Lung (tissue), 12 donors: ENCODE data around the gene ZNF366. TPM values are rescaled to one million over a fixed set of nuclear protein-coding genes. Genes with fewer than 3 reads are reported as not detected.

ENCODE experiments used
- ATAC-seq: fragments of 200-7000 bp; cut with Tn5 transposase; one replicate; pipeline ENCODE4 v1.9.1; 2020; ENCODE audit warnings: moderate number of reproducible peaks; ENCODE audit not compliant: insufficient read depth, low FRiP score
- DNase-seq, 3 donors: peaks; one replicate each; pipeline ENCODE4 v3.0.0-alpha.2; 2013 to 2017
- H3K27ac ChIP-seq, 2 donors: one replicate each; pipeline ENCODE4 v1.5.1; 2013; ENCODE audit warnings: mild to moderate bottlenecking in 2 of 2, moderate library complexity in 2 of 2, control low read depth in 1 of 2, inconsistent platforms in 1 of 2, low read depth in 1 of 2, low read length in 1 of 2
- H3K27me3 ChIP-seq, 3 donors: one replicate each; pipeline ENCODE4 v1.5.1; 2013; ENCODE audit warnings: low read length in 2 of 3; ENCODE audit not compliant: control insufficient read depth in 3 of 3, insufficient read depth in 3 of 3
- H3K36me3 ChIP-seq, 4 donors: one replicate each; pipeline ENCODE4 v1.5.1; 2013; ENCODE audit warnings: low read length in 4 of 4, mild to moderate bottlenecking in 1 of 4, moderate library complexity in 1 of 4; ENCODE audit not compliant: control insufficient read depth in 4 of 4, insufficient read depth in 4 of 4
- H3K4me1 ChIP-seq, 5 donors: one replicate each; pipeline ENCODE4 v1.5.1; 2013; ENCODE audit warnings: low read length in 5 of 5, mild to moderate bottlenecking in 2 of 5, moderate library complexity in 1 of 5; ENCODE audit not compliant: control insufficient read depth in 5 of 5, insufficient read depth in 5 of 5
- H3K4me3 ChIP-seq: one replicate; pipeline ENCODE4 v1.5.1; 2013; ENCODE audit warnings: mild to moderate bottlenecking, control low read depth, moderate library complexity
- H3K9ac ChIP-seq, 2 donors: one replicate each; pipeline ENCODE4 v1.5.1; 2013; ENCODE audit warnings: low read length in 2 of 2, control low read depth in 1 of 2; ENCODE audit not compliant: insufficient read depth in 1 of 2
- H3K9me3 ChIP-seq, 4 donors: one replicate each; pipeline ENCODE4 v1.5.1; 2013; ENCODE audit warnings: low read length in 3 of 4, mild to moderate bottlenecking in 1 of 4, moderate library complexity in 1 of 4; ENCODE audit not compliant: control insufficient read depth in 4 of 4, insufficient read depth in 3 of 4
- CTCF ChIP-seq: IDR thresholded peaks from 2 replicates; pipeline ENCODE4 v1.5.1; 2012; ENCODE audit warnings: mild to moderate bottlenecking; ENCODE audit errors: control extremely low read depth, extremely low read depth
- WGBS, 2 donors: extraction: QIAGEN DNeasy Blood & Tissue Kit; methylation state at CpG; one replicate each; pipeline ENCODE4 v1.1.7; 2013; 5-methylcytosine and 5-hydroxymethylcytosine counted together
- polyA plus RNA-seq, 2 donors: library from polyadenylated mRNA; stranded (reverse); fragments of 200-250 nt; gene quantifications; one replicate each; pipeline ENCODE4 v1.2.1, GENCODE V29; 2013
- total RNA-seq, 2 donors: library from RNA; depleted of rRNA in 1 of 2; stranded (reverse); fragments of >200 nt in 1 of 2; gene quantifications; one replicate each; pipeline ENCODE4 v1.2.1, GENCODE V29; 2014 to 2021
- donor health status: control.
- donor health status: control.
- donor health status: Bipolar disorder and iron deficiency.
- donor health status: healthy.
- donor health status: DM: yes; HTN: yes; CAD: no.

The ZNF366 gene
- total and polyA plus RNA-seq, 4 donors, result 0.73 to 6.0 (median 3.6) TPM

DNA sequence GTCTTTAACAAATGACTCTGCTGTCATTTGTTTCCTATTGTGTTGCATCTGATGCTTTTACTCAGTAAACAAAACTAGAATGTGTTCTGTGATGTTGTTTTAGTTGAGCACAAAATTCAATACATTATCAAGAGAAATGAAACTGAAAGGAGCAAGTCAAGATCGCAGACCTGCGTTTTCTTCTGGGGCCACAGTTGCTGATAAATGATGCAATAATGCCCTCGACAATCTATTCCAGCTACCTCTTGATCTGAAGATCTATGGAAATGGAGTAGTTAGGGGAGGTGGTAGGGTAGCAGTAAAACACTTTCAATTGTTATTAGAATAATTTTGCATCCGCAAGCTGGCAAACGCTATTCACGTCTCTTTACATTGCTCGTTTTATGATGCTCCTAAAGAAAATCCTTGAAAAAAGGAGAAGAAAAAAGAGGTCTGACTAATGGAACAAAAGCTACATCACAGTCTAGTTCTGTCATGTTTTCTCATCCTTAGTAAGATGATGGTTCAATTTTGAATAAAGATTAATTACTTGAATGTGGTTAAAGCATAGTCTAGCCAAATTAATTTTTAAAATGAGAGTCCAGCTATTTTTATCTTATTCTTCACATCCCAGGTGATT lies 1.6 kb downstream of the ZNF366 start:
- Histone ChIP-seq H3K36me3 (no peaks in the 10 kb centered on the region), H3K27me3 (no peaks in the 10 kb centered on the region), H3K4me3 (no peak overlapping the region), H3K9me3 (no peaks in the 10 kb centered on the region), H3K27ac (peak overlapping the region in 1 of 2 donors; percentile 70), H3K4me1 (peaks cover 0 to 12% (median 8%) of the 10 kb centered on the region in 5 donors), H3K9ac (peak overlapping the region in 1 of 2 donors; percentile 19)
- WGBS, 2 donors, result 44 to 62% methylated on average over 7 of the region's 7 CpGs
- no peak for DNase-seq
- TF ChIP-seq CTCF, result no peak
- ATAC-seq, result no peak

- H3K4me1 ChIP-seq, result peaks cover 0 to 12% (median 8%) of the 10 kb centered on the region in 5 donors
- DNase-seq (no peak), ATAC-seq (no peak)
- no peaks in the 10 kb centered on the region for H3K9me3 ChIP-seq
- 52 to 82% methylated on average over 5 of the region's 5 CpGs for WGBS, 2 donors
- no peak for TF ChIP-seq CTCF
- no peak overlapping the region for H3K9ac ChIP-seq
- H3K27me3 ChIP-seq, result no peaks in the 10 kb centered on the region
- no peak overlapping the region for H3K4me3 ChIP-seq
- no peaks in the 10 kb centered on the region for H3K36me3 ChIP-seq
- peak overlapping the region; percentile 65 to 70 for H3K27ac ChIP-seq
These were observed 2.2 kb downstream of the ZNF366 start for GRCh38 chr5:72505016-72505415.

GRCh38 chr5:72503888-72504491 lies 3.2 kb downstream of the ZNF366 start:
- H3K9me3 ChIP-seq, result peaks cover 0 to 2% (median 0%) of the 10 kb centered on the region in 4 donors
- peaks cover 0 to 11% (median 6%) of the 10 kb centered on the region in 5 donors for H3K4me1 ChIP-seq
- no peak for DNase-seq
- H3K9ac ChIP-seq, result no peak overlapping the region
- WGBS, 2 donors, result 67 to 73% methylated on average over 14 of the region's 14 CpGs
- H3K27ac ChIP-seq, result peak overlapping the region; percentile 68 to 90
- TF ChIP-seq CTCF, result no peak
- H3K36me3 ChIP-seq, result no peaks in the 10 kb centered on the region
- no peaks in the 10 kb centered on the region for H3K27me3 ChIP-seq
- no peak for ATAC-seq
- no peak overlapping the region for H3K4me3 ChIP-seq
